B cell (primary cell): ENCODE results near the gene F13A1. TPM values are rescaled to one million over a fixed set of nuclear protein-coding genes. Genes with fewer than 3 reads are reported as not detected.

ENCODE experiments used
- ATAC-seq: fragments of 200-7000 bp; cut with Tn5 transposase; one replicate; pipeline ENCODE4 v1.10.0; 2021; ENCODE audit warnings: low read depth, mild to moderate bottlenecking, moderate number of reproducible peaks, moderate library complexity
- CTCF ChIA-PET: fragments of 350-600 bp; sonication (Branson Sonifier 250); formaldehyde crosslinking; loops from one replicate; lab custom pipeline; 2021; ENCODE audit warnings: antibody characterized with exemption, inconsistent platforms; lab: Charles Lee
- POLR2A ChIA-PET: fragments of 350-600 bp; sonication (Branson Sonifier 250); formaldehyde crosslinking; loops from one replicate; lab custom pipeline; 2021; ENCODE audit warnings: antibody characterized with exemption; lab: Charles Lee
- DNase-seq: peaks from one replicate; pipeline ENCODE4 v3.0.0; 2013
- H2AFZ ChIP-seq: 2 replicates; pipeline ENCODE4 v1.6.1; 2012; ENCODE audit warnings: mild to moderate bottlenecking, low read depth, low read length; ENCODE audit not compliant: insufficient read depth, poor library complexity, severe bottlenecking
- H3K27ac ChIP-seq, 2 donors: 1 replicate in 1 of 2; 2 replicates in 1 of 2; pipeline ENCODE4 v1.5.1; 2012 to 2013; ENCODE audit warnings: low read length in 2 of 2, mild to moderate bottlenecking in 2 of 2, moderate library complexity in 1 of 2
- H3K27me3 ChIP-seq, 4 experiments: fragments of 200-600 bp in 1 of 4; sonication (generic) in 1 of 4; replicated peaks in 1 of 4; 1 replicate in 2 of 4; 2 replicates in 2 of 4; pipeline versions ENCODE4 v1.6.1 to v1.7.0; 2013 to 2016; ENCODE audit warnings: low read length in 3 of 4, mild to moderate bottlenecking in 2 of 4, mixed read lengths in 1 of 4, moderate library complexity in 1 of 4; ENCODE audit not compliant: insufficient read depth in 4 of 4, control insufficient read depth in 3 of 4; ENCODE audit errors: control extremely low read depth in 1 of 4
- H3K36me3 ChIP-seq, 2 experiments: replicated peaks in 1 of 2; 1 replicate in 1 of 2; 2 replicates in 1 of 2; pipeline versions ENCODE4 v1.6.1 to v1.7.1; 2013; ENCODE audit warnings: low read length in 1 of 2; ENCODE audit not compliant: insufficient read depth in 2 of 2, control insufficient read depth in 1 of 2; ENCODE audit errors: control extremely low read depth in 1 of 2, extremely low read depth in 1 of 2
- H3K4me1 ChIP-seq, 2 donors: fragments of 200-600 bp in 1 of 2; sonication (generic) in 1 of 2; 1 replicate in 1 of 2; 2 replicates in 1 of 2; pipeline versions ENCODE4 v1.5.1 to v1.6.1; 2013 to 2017; ENCODE audit warnings: low read length in 2 of 2; ENCODE audit not compliant: control insufficient read depth in 2 of 2, insufficient read depth in 2 of 2
- H3K4me2 ChIP-seq: replicated peaks from 2 replicates; pipeline ENCODE3; 2012; ENCODE audit warnings: mild to moderate bottlenecking, low read depth, low read length; ENCODE audit not compliant: poor library complexity, severe bottlenecking
- H3K4me3 ChIP-seq, 5 experiments: fragments of 200-600 bp in 1 of 5; sonication (generic) in 1 of 5; 1 replicate in 3 of 5; 2 replicates in 2 of 5; pipeline versions ENCODE4 v1.5.1 to v1.7.0; 2011 to 2016; ENCODE audit warnings: low read length in 4 of 5, mild to moderate bottlenecking in 4 of 5, low read depth in 2 of 5, control low read depth in 1 of 5, moderate library complexity in 1 of 5; ENCODE audit not compliant: insufficient read depth in 1 of 5; ENCODE audit errors: control extremely low read depth in 1 of 5, extremely low read depth in 1 of 5
- H3K79me2 ChIP-seq: fragments of 200-600 bp; sonication (generic); one replicate; pipeline ENCODE4 v1.6.0; 2016; ENCODE audit warnings: low read length; ENCODE audit not compliant: control insufficient read depth, insufficient read depth
- H3K9ac ChIP-seq: fragments of 200-600 bp; sonication (generic); 2 replicates; pipeline ENCODE4 v1.6.1; 2017; ENCODE audit warnings: mild to moderate bottlenecking, low read length, moderate library complexity
- H3K9me3 ChIP-seq, 3 donors: one replicate each; pipeline versions ENCODE4 v1.6.1 to v1.7.1; 2013; ENCODE audit warnings: low read length in 2 of 3; ENCODE audit not compliant: control insufficient read depth in 2 of 3, insufficient read depth in 1 of 3; ENCODE audit errors: control extremely low read depth in 1 of 3
- H4K20me1 ChIP-seq: 2 replicates; pipeline ENCODE4 v1.6.0; 2012; ENCODE audit warnings: mild to moderate bottlenecking, low read length; ENCODE audit not compliant: insufficient read depth, control insufficient read depth, poor library complexity, severe bottlenecking
- H3K27ac Mint-ChIP-seq: one replicate; pipeline ENCODE4 v1.8.0; 2021; ENCODE audit warnings: mixed read lengths
- H3K27me3 Mint-ChIP-seq: one replicate; pipeline ENCODE4 v1.8.0; 2021; ENCODE audit warnings: mixed read lengths
- H3K4me1 Mint-ChIP-seq: one replicate; pipeline ENCODE4 v1.8.0; 2021; ENCODE audit warnings: mixed read lengths
- H3K4me3 Mint-ChIP-seq: one replicate; pipeline ENCODE4 v1.8.0; 2021; ENCODE audit warnings: mixed read lengths
- H3K9me3 Mint-ChIP-seq: one replicate; pipeline ENCODE4 v1.8.0; 2022; ENCODE audit warnings: mixed read lengths; ENCODE audit not compliant: insufficient read depth
- EZH2 ChIP-seq: IDR thresholded peaks from 2 replicates; pipeline ENCODE4 v1.6.1; 2012; ENCODE audit warnings: borderline replicate concordance, low read depth, mild to moderate bottlenecking, moderate library complexity, low read length; ENCODE audit not compliant: insufficient read depth, poor library complexity, severe bottlenecking
- WGBS: methylation state at CpG from one replicate; pipeline ENCODE4 v1.1.5; 2013; ENCODE audit warnings: missing lambda C conversion rate; ENCODE audit not compliant: insufficient coverage; 5-methylcytosine and 5-hydroxymethylcytosine counted together
- intact Hi-C: fragments of 100-400 bp; cut with micrococcal nuclease; formaldehyde crosslinking; loops from one replicate; pipeline ENCODE4 v1.10.0; 2022
- polyA plus RNA-seq: library from polyadenylated mRNA; depleted of rRNA; stranded (reverse); fragments of >200 nt; gene quantifications from 2 replicates; pipeline ENCODE4 v1.2.3, GENCODE V29; 2012
- total RNA-seq, 2 donors: library from RNA; stranded (reverse); fragments of 120-200 nt in 1 of 2; gene quantifications; 1 replicate in 1 of 2; 2 replicates in 1 of 2; pipeline versions ENCODE4 v1.2.3 to v1.2.4, GENCODE V29; 2013 to 2022
- TF ChIP-seq, protein P1 (sequence below): fragments of 200-600 bp; IDR thresholded peaks from one replicate; pipeline ENCODE4 v1.8.0; 2022; ENCODE audit warnings: antibody characterized with exemption, mild to moderate bottlenecking

F13A1 gene
- total and polyA plus RNA-seq, 2 donors (not counting 1 experiment from before 2014, with no cell fraction given): 0.43 to 2.0 TPM

DNA sequence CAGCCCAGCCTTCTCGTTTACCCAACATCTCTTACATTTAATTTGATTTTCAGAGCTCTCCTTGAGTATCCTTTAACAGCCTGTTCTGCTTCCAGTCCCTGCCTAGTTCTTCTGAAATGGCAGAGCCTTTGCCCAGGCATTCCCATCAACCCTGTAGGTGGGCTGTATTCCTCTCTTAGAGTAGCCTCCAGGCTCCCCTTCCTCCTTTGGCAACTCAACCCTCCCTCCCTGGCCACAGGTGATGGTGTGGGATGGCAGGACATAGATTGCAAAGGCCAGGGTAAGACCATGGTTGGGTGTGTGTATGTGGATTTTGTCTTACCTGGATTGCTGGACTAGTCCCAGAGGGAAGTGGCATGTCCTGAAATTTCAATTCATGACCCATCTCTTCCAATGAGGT, 125.4 kb downstream of the F13A1 start:
- Histone ChIP-seq H3K4me2 (no peak overlapping the region), H2AFZ (no peak overlapping the region), H3K4me3 (no peak overlapping the region), H3K9ac (no peak overlapping the region), H3K36me3 (no peaks in the 10 kb centered on the region), H3K27me3 (peaks cover 0 to 11% (median 7%) of the 10 kb centered on the region in 4 experiments), H4K20me1 (no peaks in the 10 kb centered on the region), H3K9me3 (no peaks in the 10 kb centered on the region), H3K4me1 (no peaks in the 10 kb centered on the region), H3K27ac (no peak overlapping the region), H3K79me2 (no peaks in the 10 kb centered on the region)
- no peak overlapping the region for H3K27ac Mint-ChIP-seq
- DNase-seq: no peak
- ATAC-seq: no peak
- WGBS: 100% methylated on average over 1 of the region's 1 CpG
- POLR2A ChIA-PET: no interaction called here
- H3K4me3 Mint-ChIP-seq: no peak overlapping the region
- CTCF ChIA-PET: no interaction called here
- TF ChIP-seq, protein P1, sequence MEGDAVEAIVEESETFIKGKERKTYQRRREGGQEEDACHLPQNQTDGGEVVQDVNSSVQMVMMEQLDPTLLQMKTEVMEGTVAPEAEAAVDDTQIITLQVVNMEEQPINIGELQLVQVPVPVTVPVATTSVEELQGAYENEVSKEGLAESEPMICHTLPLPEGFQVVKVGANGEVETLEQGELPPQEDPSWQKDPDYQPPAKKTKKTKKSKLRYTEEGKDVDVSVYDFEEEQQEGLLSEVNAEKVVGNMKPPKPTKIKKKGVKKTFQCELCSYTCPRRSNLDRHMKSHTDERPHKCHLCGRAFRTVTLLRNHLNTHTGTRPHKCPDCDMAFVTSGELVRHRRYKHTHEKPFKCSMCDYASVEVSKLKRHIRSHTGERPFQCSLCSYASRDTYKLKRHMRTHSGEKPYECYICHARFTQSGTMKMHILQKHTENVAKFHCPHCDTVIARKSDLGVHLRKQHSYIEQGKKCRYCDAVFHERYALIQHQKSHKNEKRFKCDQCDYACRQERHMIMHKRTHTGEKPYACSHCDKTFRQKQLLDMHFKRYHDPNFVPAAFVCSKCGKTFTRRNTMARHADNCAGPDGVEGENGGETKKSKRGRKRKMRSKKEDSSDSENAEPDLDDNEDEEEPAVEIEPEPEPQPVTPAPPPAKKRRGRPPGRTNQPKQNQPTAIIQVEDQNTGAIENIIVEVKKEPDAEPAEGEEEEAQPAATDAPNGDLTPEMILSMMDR: no peak
- TF ChIP-seq EZH2: no peak
- peaks cover 54% of the 10 kb centered on the region for H3K27me3 Mint-ChIP-seq
- intact Hi-C loops: no loop called here
- no peaks in the 10 kb centered on the region for H3K9me3 Mint-ChIP-seq
- no peaks in the 10 kb centered on the region for H3K4me1 Mint-ChIP-seq

DNA sequence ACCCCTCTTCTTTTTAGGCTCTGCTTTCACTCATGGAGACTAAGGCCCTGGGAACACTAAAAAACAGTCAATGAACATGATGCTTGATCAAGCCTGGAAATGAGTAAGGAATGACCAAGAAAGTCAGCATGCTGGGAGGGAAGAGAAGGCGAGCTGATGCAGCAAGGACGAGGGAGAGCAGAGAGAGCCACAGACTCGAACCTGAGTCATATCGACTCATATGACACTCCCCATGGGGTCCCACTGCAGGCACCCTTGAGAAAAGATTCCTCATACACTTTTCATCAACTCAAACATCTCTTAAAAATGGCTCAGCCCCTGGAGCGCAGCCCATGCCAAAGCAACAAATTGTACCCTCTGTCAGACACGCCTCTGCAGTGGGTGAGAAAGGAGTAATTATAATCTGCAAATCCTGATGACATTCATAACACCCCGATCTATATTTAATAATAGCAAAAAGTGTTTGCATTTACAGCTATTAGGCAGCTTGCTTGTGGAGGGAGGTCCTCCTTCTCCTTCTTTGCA, 127.2 kb downstream of the F13A1 start:
- no peaks in the 10 kb centered on the region for H3K4me1 ChIP-seq
- ATAC-seq (no peak), DNase-seq (no peak)
- ChIA-PET CTCF (no interaction called here), POLR2A (no interaction called here)
- H3K4me1 Mint-ChIP-seq: no peaks in the 10 kb centered on the region
- H3K79me2 ChIP-seq: no peaks in the 10 kb centered on the region
- H3K9ac ChIP-seq: no peak overlapping the region
- H3K4me3 ChIP-seq: no peak overlapping the region
- 80% methylated on average over 2 of the region's 7 CpGs for WGBS
- no peaks in the 10 kb centered on the region for H3K9me3 ChIP-seq
- no peak overlapping the region for H3K27ac Mint-ChIP-seq
- H3K36me3 ChIP-seq: no peaks in the 10 kb centered on the region
- no peaks in the 10 kb centered on the region for H3K9me3 Mint-ChIP-seq
- H4K20me1 ChIP-seq: no peaks in the 10 kb centered on the region
- no peak overlapping the region for H3K27ac ChIP-seq
- H3K27me3 Mint-ChIP-seq: peaks cover 43% of the 10 kb centered on the region
- TF ChIP-seq EZH2: no peak
- TF ChIP-seq, protein P1: no peak
- no peak overlapping the region for H3K4me2 ChIP-seq
- H3K27me3 ChIP-seq: peaks cover 0 to 11% (median 5%) of the 10 kb centered on the region in 4 experiments
- intact Hi-C loops: no loop called here
- H2AFZ ChIP-seq: no peak overlapping the region
- no peak overlapping the region for H3K4me3 Mint-ChIP-seq
